Endothelial cell of umbilical vein (primary cell): Measurements from ENCODE around the gene C3orf70. TPM values are rescaled to one million over a fixed set of nuclear protein-coding genes. Genes with fewer than 3 reads are reported as not detected.

ENCODE experiments used
- BruUV-seq: library from RNA; stranded (reverse); fragments of 400-500 nt; replicated peaks from 2 replicates; lab custom pipeline; 2021; lab: Mats Ljungman, UMichigan
- CTCF ChIA-PET: fragments of 300-600, 350-600 bp; sonication (Branson Sonifier 250); formaldehyde crosslinking; loops from one replicate; lab custom pipeline; 2021; ENCODE audit warnings: antibody characterized with exemption, inconsistent platforms; lab: Charles Lee
- POLR2A ChIA-PET: fragments of 300-600, 350-600 bp; sonication (Branson Sonifier 250); formaldehyde crosslinking; loops from one replicate; lab custom pipeline; 2021; ENCODE audit warnings: antibody characterized with exemption, inconsistent platforms; lab: Charles Lee
- DNase-seq: peaks from one replicate; pipeline ENCODE4 v3.0.0-alpha.2; 2011; ENCODE audit warnings: low read depth, low spot score
- FAIRE-seq: peaks from 2 replicates; lab custom pipeline; 2011; peaks lifted over from hg19 to GRCh38; lab: Jason Lieb, UNC
- H2AFZ ChIP-seq: 2 replicates; pipeline ENCODE4 v1.6.0; 2012; ENCODE audit warnings: low read depth, low read length, control low read depth, inconsistent platforms
- H3K27ac ChIP-seq: 2 replicates; pipeline ENCODE4 v1.5.1; 2011; ENCODE audit warnings: low read depth, mild to moderate bottlenecking, control low read depth, low read length, moderate library complexity; ENCODE audit not compliant: insufficient read depth
- H3K27me3 ChIP-seq, 2 experiments: 2 replicates each; pipeline versions ENCODE4 v1.6.0 to v1.6.1; 2011; ENCODE audit warnings: low read length in 2 of 2, mixed read lengths in 1 of 2; ENCODE audit not compliant: control insufficient read depth in 2 of 2, insufficient read depth in 2 of 2
- H3K36me3 ChIP-seq, 2 experiments: 2 replicates in 1 of 2; 3 replicates in 1 of 2; pipeline ENCODE4 v1.5.1; 2011; ENCODE audit warnings: low read length in 2 of 2, mild to moderate bottlenecking in 1 of 2, moderate library complexity in 1 of 2; ENCODE audit not compliant: control insufficient read depth in 2 of 2, insufficient read depth in 2 of 2; ENCODE audit errors: extremely low read depth in 1 of 2
- H3K4me1 ChIP-seq: 3 replicates; pipeline ENCODE4 v1.5.1; 2011; ENCODE audit warnings: mild to moderate bottlenecking, low read length; ENCODE audit not compliant: control insufficient read depth, insufficient read depth; ENCODE audit errors: extremely low read depth
- H3K4me2 ChIP-seq: 2 replicates; pipeline ENCODE4 v1.6.1; 2011; ENCODE audit warnings: low read length, control low read depth, mixed read lengths; ENCODE audit not compliant: insufficient read depth
- H3K4me3 ChIP-seq, 3 experiments: fragments of 200-600 bp in 1 of 3; sonication (generic), shearing (Covaris generic) in 1 of 3; replicated peaks in 1 of 3; 2 replicates each; pipeline ENCODE4 v1.5.1; 2011 to 2016; ENCODE audit warnings: control low read depth in 3 of 3, low read length in 3 of 3, mild to moderate bottlenecking in 2 of 3, inconsistent platforms in 1 of 3, low read depth in 1 of 3, moderate library complexity in 1 of 3; ENCODE audit not compliant: insufficient read depth in 1 of 3
- H3K79me2 ChIP-seq: 2 replicates; pipeline ENCODE4 v1.6.0; 2012; ENCODE audit warnings: low read length, inconsistent platforms; ENCODE audit not compliant: control insufficient read depth, insufficient read depth
- H3K9ac ChIP-seq: replicated peaks from 2 replicates; pipeline ENCODE3; 2011; ENCODE audit warnings: low read length, control low read depth; ENCODE audit not compliant: insufficient read depth; ENCODE audit errors: extremely low read depth
- H3K9me1 ChIP-seq: replicated peaks from 3 replicates; pipeline ENCODE4 v1.6.0; 2011; ENCODE audit warnings: mild to moderate bottlenecking, low read length; ENCODE audit not compliant: control insufficient read depth, insufficient read depth; ENCODE audit errors: extremely low read depth
- H3K9me3 ChIP-seq: replicated peaks from 2 replicates; pipeline ENCODE4 v1.5.1; 2012; ENCODE audit warnings: low read length, inconsistent platforms; ENCODE audit not compliant: control insufficient read depth, insufficient read depth
- H4K20me1 ChIP-seq: replicated peaks from 2 replicates; pipeline ENCODE3; 2011; ENCODE audit warnings: mild to moderate bottlenecking, low read length; ENCODE audit not compliant: control insufficient read depth, insufficient read depth; ENCODE audit errors: extremely low read depth
- EZH2 ChIP-seq: IDR thresholded peaks from 2 replicates; pipeline ENCODE4 v1.6.1; 2012; ENCODE audit warnings: borderline replicate concordance, low read depth, mild to moderate bottlenecking, moderate library complexity, low read length, inconsistent platforms; ENCODE audit not compliant: severe bottlenecking
- FOS ChIP-seq: IDR thresholded peaks from 2 replicates; pipeline ENCODE4 v1.6.1; 2011; ENCODE audit warnings: mild to moderate bottlenecking, low read length, moderate library complexity, borderline replicate concordance; ENCODE audit not compliant: insufficient read depth
- GATA2 ChIP-seq: IDR thresholded peaks from 2 replicates; pipeline ENCODE4 v1.7.0; 2011; ENCODE audit warnings: low read depth, mild to moderate bottlenecking, moderate library complexity, mixed read lengths, low read length; ENCODE audit not compliant: insufficient read length, insufficient read depth
- JUN ChIP-seq: IDR thresholded peaks from 2 replicates; pipeline ENCODE4 v1.6.1; 2011; ENCODE audit warnings: borderline replicate concordance, low read depth; ENCODE audit not compliant: insufficient read length, insufficient read depth
- MAX ChIP-seq: IDR thresholded peaks from 2 replicates; pipeline ENCODE4 v1.6.1; 2011; ENCODE audit not compliant: insufficient read depth, insufficient read length
- POLR2AphosphoS5 ChIP-seq: IDR thresholded peaks from 2 replicates; pipeline ENCODE4 v1.6.1; 2012; ENCODE audit warnings: low read depth, mild to moderate bottlenecking, control low read depth, low read length, moderate library complexity; ENCODE audit not compliant: insufficient read depth
- dilution Hi-C: fragments of 300-500 bp; cut with MboI; formaldehyde crosslinking; loops from one replicate; pipeline ENCODE4 v1.15.0; 2019; ENCODE audit warnings: low sequenced_read_pairs; ENCODE audit not compliant: extremely low pct_ligation_motif_present
- intact Hi-C: fragments of 100-400 bp; cut with micrococcal nuclease; formaldehyde crosslinking; loops from one replicate; pipeline ENCODE4 v1.10.0; 2022
- polyA plus RNA-seq, 4 experiments: library from polyadenylated mRNA; depleted of rRNA in 3 of 4; stranded (reverse) in 3 of 4; unstranded in 1 of 4; fragments of >200 nt; gene quantifications; 2 replicates each; pipeline versions ENCODE4 v1.2.1 to v1.2.3, GENCODE V29; 2011 to 2012; ENCODE audit warnings: missing spikeins in 1 of 4
- total RNA-seq: library from RNA; stranded (reverse); gene quantifications from 2 replicates; pipeline ENCODE4 v1.2.3, GENCODE V29; 2021
- TF ChIP-seq, protein P1 (sequence below), 2 donors: IDR thresholded peaks; 1 replicate in 1 of 2; 2 replicates in 1 of 2; pipeline ENCODE4 v1.5.1; 2011; ENCODE audit warnings: low read length in 2 of 2, mild to moderate bottlenecking in 2 of 2, moderate library complexity in 2 of 2, control low read depth in 1 of 2, inconsistent platforms in 1 of 2, low read depth in 1 of 2; ENCODE audit not compliant: insufficient read depth in 1 of 2; ENCODE audit errors: extremely low read depth in 1 of 2

The C3orf70 gene
- total and polyA plus RNA-seq, 2 donors (not counting 3 experiments of a cell fraction or from before 2014, with no cell fraction given) = 0.08 to 0.20 TPM

DNA sequence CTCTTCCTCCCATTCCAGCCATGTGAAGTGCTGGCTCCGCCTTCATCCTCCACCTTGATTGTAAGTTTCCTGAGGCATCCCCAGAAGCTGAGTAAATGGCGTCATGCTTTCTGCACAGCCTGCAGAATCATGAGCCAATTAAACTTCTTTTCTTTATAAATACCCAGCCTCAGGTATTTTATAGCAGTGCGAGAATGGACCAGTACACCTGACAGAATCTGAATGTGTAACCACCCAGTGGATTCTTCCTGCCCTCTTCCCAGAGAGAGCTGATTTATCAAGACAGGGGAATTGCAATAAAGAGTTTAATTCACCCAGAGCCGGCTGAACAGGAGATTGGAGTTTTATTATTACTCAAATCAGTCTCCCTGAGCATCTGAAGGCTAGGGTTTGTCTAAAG is 86.6 kb downstream of the C3orf70 start:
- Histone ChIP-seq H2AFZ (no peak overlapping the region), H3K9me1 (no peaks in the 10 kb centered on the region), H3K27me3 (no peaks in the 10 kb centered on the region), H4K20me1 (no peaks in the 10 kb centered on the region), H3K4me3 (no peak overlapping the region), H3K4me1 (no peaks in the 10 kb centered on the region), H3K27ac (no peak overlapping the region), H3K79me2 (no peaks in the 10 kb centered on the region), H3K4me2 (no peak overlapping the region), H3K9me3 (no peaks in the 10 kb centered on the region), H3K9ac (no peak overlapping the region), H3K36me3 (no peaks in the 10 kb centered on the region)
- no peak for DNase-seq
- FAIRE-seq = no peak
- no TSS peak for BruUV-seq
- CTCF ChIA-PET = no interaction called here
- TF ChIP-seq JUN (no peak), EZH2 (no peak), FOS (no peak), MAX (no peak), POLR2AphosphoS5 (no peak), GATA2 (no peak)
- TF ChIP-seq, protein P1, sequence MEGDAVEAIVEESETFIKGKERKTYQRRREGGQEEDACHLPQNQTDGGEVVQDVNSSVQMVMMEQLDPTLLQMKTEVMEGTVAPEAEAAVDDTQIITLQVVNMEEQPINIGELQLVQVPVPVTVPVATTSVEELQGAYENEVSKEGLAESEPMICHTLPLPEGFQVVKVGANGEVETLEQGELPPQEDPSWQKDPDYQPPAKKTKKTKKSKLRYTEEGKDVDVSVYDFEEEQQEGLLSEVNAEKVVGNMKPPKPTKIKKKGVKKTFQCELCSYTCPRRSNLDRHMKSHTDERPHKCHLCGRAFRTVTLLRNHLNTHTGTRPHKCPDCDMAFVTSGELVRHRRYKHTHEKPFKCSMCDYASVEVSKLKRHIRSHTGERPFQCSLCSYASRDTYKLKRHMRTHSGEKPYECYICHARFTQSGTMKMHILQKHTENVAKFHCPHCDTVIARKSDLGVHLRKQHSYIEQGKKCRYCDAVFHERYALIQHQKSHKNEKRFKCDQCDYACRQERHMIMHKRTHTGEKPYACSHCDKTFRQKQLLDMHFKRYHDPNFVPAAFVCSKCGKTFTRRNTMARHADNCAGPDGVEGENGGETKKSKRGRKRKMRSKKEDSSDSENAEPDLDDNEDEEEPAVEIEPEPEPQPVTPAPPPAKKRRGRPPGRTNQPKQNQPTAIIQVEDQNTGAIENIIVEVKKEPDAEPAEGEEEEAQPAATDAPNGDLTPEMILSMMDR (IDR thresholded peaks at IDR 0.05; ENCODE audit: extremely low read depth in 1 of 2, insufficient read depth in 1 of 2, low read depth in 1 of 2, low read length in 2 of 2) = no peak
- intact Hi-C loops = no loop called here
- dilution Hi-C loops = no loop called here
- POLR2A ChIA-PET = no interaction called here
